NOMO-1 (cell line): ENCODE data around the gene ZNF37A.
"Not testable (repeated sequence)": the region's sequence is repeated elsewhere in the genome, so short reads cannot be mapped to it uniquely, and the experiment has no call there.

Experiments
- DNase-seq, 2 experiments: peaks; one replicate each; lab custom pipeline; 2025; ENCODE audit not compliant: unreplicated experiment in 2 of 2; lab: John Stamatoyannopoulos, UW

ZNF37A gene

GRCh38 chr10:38094158-38094926 is at the start of gene ZNF37A:
Gene ZNF37A (plus strand): TSS chr10:38094337. CDS start chr10:38096618, 2,281 bp downstream.
- DNase-seq, result peak; percentile 90 to 94

- DNase-seq, result no peak
Measured at GRCh38 chr10:38045129-38045528, 49.0 kb upstream of the ZNF37A start.

GRCh38 chr10:38047666-38048065 is 46.5 kb upstream of the ZNF37A start:
- no peak for DNase-seq

GRCh38 chr10:38050212-38050611 is 43.9 kb upstream of the ZNF37A start:
- DNase-seq, result no peak

DNA sequence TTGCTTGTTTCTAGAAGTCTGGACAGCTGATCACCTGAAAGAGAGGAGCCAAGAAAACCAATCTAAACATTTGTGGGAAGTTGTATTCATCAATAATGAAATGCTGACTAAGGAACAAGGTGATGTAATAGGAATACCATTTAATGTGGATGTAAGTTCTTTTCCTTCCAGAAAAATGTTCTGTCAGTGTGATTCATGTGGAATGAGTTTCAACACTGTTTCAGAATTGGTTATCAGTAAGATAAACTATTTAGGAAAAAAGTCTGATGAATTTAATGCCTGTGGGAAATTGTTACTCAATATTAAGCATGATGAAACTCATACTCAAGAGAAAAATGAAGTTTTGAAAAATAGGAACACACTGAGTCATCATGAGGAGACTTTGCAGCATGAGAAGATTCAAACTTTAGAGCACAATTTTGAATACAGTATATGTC is 39.8 kb upstream of the ZNF37A start:
- no peak for DNase-seq

DNA sequence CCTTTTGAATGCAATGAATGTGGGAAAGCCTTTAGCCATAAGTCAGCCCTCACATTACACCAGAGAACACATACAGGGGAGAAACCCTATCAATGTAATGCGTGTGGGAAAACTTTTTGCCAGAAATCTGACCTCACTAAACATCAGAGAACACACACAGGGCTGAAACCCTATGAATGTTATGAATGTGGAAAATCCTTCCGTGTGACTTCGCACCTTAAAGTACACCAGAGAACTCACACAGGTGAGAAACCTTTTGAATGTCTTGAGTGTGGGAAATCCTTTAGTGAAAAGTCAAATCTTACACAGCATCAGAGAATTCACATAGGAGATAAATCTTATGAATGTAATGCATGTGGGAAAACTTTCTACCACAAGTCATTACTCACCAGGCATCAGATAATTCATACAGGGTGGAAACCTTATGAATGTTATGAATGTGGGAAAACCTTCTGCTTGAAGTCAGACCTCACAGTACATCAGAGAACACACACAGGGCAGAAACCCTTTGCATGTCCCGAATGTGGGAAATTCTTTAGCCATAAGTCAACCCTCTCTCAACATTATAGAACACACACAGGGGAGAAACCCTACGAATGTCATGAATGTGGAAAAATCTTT is 38.8 kb upstream of the ZNF37A start:
- DNase-seq, result not testable (repeated sequence)

DNA sequence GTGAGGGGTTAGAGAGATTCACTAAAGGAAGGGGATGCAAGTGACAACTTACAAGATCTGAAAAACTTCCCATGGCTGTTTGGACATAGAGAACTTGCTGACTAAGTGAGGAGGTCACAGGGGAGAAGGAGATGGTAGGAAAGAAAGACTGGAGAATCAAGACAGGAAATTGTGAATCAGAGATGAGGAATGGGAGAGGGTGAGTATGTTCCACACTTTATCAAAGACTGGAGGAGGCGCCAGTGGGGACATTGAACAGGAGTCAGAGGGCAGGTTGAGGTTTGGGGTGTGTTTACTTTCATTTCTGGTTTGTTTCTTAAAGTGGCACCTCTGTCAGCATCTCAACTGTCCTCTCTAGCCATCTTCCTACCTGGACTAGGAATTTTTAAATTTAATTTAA is 24.5 kb upstream of the ZNF37A start:
- DNase-seq, result not testable (repeated sequence)

DNA sequence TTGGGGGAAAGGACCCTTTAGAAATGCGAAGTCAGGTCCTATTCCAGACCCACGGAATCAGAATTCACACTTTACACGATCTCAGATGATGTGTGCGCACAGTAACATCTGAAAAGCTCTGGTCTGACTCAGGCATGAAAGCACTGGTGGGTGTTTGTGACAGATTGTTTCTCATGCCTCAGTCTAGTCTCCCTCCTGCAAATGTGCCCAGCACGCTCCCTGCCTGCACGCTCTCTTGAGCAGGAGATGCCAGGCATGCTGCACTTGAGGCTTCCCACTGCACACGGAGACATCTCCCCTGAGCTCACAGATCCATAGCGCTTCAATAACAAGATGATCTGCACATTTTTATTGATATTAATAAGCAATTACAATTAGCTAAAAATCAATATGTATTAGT is 23.6 kb upstream of the ZNF37A start:
- DNase-seq, result no peak

DNA sequence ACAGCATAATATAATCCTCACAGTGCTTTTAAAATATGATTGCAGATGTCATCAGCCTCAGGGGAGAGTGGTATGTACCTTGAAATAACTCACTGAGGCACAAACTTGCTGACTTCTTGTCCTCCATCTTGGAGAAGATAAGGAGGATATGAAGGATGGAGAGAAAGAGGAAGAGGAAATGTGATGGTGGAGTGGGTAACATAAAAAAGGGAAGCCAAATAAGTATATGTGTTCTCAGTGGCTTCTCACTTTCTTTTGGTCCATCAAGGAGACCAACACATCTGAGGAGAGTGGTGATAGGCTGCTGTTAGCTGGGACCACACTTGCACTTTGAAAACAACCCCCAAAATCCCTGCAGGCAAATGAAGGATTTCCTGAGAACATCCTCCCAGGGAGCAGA is 21.6 kb upstream of the ZNF37A start:
- DNase-seq, result no peak

GRCh38 chr10:38076687-38077086 is 17.4 kb upstream of the ZNF37A start:
- no peak for DNase-seq

DNA sequence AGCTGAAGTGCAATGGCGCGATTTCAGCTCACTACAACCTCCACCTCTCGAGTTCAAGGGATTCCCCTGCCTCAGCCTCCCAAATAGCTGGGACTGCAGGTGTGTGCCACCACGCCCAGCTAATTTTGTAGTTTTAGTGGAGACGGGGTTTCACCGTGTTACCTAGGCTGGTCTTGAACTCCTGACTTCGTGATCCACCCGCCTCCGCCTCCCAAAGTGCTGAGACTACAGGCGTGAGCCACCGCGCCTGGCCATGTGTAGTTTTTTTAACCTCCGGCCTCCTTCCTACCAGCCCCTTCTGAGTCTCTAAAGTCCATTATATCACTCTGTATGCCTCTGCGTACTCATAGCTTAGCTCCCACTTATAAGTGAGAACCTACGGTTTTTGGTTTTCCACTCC is 819 bp upstream of the ZNF37A start:
- not testable (repeated sequence) for DNase-seq

GRCh38 chr10:38093816-38094157 is 350 bp upstream of the ZNF37A start:
- no peak for DNase-seq

GRCh38 chr10:38094927-38095574 is 914 bp downstream of the ZNF37A start:
- DNase-seq, result no peak

- no peak for DNase-seq
Measured at GRCh38 chr10:38102880-38103279, 8.7 kb downstream of the ZNF37A start.

DNA sequence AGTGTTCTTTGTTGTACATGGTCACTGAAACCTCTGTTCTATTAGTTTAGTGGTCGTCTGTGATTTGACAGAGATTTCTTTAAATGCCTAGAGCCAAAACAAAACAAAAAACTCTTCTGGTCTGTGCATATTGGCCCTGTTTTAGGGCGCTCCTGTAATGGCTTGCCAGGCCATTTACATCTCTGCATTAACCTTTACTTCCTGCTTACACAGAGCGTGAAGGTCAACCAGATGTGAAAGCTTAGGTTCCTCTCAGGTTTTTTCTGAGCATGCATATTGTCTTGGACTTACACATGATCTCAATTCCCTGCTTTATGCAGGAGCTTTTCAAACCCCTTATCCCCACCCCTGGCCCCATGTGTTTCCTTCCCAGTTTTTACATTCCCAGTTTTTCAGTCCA is 9.6 kb downstream of the ZNF37A start:
- DNase-seq, result no peak

GRCh38 chr10:38112159-38112558 is 18.0 kb downstream of the ZNF37A start:
- no peak for DNase-seq

DNA sequence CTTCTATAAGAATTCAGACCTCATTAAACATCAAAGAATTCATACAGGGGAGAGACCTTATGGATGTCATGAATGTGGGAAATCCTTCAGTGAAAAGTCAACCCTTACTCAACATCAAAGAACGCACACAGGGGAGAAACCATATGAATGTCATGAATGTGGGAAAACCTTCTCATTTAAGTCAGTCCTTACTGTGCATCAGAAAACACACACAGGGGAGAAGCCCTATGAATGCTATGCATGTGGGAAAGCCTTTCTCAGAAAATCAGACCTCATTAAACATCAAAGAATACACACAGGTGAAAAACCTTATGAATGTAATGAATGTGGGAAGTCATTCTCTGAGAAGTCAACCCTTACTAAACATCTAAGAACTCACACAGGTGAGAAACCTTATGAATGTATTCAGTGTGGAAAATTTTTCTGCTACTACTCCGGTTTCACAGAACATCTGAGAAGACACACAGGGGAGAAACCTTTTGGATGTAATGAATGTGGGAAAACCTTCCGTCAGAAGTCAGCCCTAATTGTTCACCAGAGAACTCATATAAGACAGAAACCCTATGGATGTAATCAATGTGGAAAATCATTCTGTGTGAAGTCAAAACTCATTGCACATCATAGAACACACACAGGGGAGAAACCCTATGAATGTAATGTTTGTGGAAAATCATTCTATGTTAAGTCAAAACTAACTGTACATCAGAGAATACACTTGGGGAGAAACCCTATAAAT is 24.1 kb downstream of the ZNF37A start:
- DNase-seq, result no peak

GRCh38 chr10:38119038-38119437 is 24.9 kb downstream of the ZNF37A start:
- DNase-seq, result no peak

- no peak for DNase-seq
Measured at GRCh38 chr10:38127812-38128211, 33.7 kb downstream of the ZNF37A start.

GRCh38 chr10:38143587-38143986 is 49.5 kb downstream of the ZNF37A start:
- DNase-seq, result no peak

- no peak for DNase-seq
Measured at GRCh38 chr10:38146579-38147333, 52.6 kb downstream of the ZNF37A start.
